NK-92 (cell line): ENCODE results near the gene RAB5A.
"Not testable (repeated sequence)": the region's sequence is repeated elsewhere in the genome, so short reads cannot be mapped to it uniquely, and the experiment has no call there.

Experiments
- DNase-seq: peaks from one replicate; lab custom pipeline; 2025; ENCODE audit not compliant: unreplicated experiment; lab: John Stamatoyannopoulos, UW

RAB5A gene

DNA sequence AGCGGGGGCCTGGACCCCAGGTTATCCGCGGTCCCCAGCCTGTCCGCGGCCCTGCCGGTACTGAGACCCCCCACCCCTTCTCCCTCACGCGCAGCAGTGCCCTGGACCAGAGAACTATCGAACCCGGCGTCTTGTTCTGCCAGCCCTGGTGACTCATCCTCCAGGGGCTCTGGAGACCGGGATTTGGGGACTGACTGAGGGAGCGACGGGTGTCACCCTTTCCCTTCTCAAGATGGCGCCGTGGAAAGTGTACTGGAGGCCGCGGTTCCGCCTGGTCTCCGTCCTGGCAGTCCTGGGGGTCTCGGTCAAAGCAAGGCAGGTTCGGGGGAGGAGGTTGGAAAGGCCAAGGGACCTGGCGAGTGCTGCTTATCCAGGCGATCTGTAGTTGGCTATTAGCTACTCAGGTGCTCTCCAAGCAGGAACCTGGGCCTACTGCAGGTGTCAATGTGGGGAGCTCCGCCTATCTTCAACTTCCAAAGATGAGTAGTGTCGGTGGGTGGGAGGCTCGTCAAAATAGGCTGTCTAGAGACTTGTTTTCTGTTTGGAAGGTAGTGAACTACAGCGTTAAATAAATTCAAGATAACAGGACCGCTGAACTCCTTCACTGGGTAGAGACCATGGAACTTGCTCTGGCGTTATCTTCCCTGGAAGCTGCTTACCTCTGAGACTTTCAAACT is 790 bp downstream of the RAB5A start:
- DNase-seq = no peak

DNA sequence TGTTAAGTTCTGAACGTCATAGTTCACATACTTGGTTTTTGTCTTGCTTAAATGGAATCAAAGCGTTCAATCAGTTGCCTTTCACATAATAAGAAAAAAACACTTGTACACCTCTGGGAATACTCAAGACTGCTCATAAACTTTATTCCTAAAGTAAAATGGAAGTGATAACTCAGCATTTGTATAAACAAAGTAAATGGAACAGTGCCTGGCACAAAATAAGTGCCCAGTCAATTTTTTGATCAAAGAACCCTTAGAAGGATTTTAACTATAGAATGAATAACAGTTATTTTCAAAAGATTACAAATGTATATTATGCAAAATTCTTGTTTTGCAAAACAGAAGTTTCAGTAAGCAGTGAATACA is 1.3 kb downstream of the RAB5A start:
- no peak for DNase-seq

DNA sequence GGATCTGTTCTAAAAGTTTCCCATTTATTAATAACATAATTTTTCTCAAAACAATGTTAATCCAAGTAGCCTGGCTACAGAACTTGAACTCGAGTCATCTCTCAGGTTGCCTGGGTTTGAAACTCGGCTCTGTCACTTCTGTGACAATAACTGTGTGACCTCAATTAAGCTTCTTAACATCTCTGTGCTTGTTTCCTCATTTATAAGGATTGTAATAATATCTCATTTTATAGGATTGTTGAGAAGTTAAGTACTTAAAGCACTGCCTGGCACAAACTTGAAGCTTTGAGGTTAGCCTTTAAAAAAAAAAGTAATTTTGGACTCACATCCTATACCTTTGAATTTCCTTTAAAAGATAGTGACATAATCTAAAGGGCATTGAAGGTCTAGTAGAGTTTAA is 3.4 kb downstream of the RAB5A start:
- DNase-seq = no peak

DNA sequence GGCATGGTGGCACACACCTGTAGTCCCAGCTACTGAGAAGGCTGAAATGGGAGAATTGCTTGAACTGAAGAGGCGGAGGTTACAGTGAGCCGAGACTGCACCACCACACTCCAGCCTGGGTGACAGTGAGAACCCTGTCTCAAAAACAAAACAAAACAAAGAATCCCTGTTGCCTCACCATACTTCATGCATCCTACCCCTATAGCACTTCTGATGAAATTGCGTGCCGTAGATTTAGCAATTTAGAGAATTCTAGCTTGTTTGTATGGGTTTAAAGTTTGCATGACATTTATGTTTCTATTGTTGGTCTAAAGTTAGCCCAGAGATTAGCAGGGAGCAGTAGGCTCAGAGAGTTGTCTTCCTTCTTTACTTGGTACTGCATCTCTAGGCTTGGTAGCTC is 7.8 kb downstream of the RAB5A start:
- no peak for DNase-seq

DNA sequence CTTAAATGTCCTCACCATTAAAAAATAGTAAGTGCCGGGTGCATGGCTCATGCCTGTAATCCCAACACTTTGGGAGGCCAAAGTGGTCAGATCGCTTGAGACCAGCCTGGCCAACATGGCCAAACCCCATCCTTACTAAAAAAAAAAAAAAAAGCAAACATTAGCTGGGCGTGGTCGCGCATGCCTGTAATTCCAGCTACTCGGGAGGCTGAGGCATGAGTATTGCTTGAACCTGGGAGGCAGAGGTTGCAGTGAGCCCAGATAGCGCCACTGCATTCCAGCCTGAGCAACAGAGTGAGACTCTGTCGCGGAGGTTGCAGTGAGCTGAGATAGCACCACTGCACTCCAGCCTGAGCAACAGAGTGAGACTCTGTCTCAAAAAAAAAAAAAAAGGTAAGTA is 10.5 kb downstream of the RAB5A start:
- not testable (repeated sequence) for DNase-seq

DNA sequence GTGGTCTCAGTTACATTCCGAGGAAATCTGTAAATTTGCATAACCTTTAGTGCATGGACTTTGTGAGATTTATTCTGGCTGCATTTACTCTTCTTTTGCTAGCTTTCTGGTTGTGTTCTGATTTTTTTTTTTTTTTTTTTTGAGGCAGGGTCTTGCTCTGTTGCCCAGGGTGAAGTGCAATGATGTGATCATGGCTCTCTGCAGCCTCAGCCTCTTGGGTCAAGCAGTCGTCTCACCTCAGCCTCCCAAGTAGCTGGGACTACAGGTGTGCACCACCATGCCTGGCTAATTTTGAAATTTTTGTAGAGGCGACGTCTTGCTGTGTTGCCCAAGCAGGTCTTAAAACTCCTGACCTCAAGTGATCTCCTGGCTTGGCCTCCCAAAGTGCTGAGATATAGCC is 12.6 kb downstream of the RAB5A start:
- DNase-seq = no peak

DNA sequence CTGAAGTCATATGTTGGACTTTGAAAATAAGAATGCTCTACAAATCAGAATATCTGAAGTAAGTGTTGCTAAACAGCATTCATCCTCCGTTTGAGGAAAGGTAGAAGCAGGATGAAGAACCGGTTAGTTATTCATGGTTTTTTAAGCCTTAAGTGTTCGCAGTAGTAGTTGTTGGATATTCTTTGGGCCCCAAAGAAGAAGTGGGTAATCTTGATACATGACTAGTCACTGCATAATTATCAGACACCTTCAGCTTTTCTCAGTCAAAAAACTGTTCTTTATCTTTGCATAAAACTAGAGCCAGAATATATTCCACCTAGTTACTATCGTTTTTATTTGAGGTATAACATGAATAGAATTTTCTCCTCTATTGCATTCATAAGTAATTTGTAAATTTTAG is 13.8 kb downstream of the RAB5A start:
- no peak for DNase-seq

DNA sequence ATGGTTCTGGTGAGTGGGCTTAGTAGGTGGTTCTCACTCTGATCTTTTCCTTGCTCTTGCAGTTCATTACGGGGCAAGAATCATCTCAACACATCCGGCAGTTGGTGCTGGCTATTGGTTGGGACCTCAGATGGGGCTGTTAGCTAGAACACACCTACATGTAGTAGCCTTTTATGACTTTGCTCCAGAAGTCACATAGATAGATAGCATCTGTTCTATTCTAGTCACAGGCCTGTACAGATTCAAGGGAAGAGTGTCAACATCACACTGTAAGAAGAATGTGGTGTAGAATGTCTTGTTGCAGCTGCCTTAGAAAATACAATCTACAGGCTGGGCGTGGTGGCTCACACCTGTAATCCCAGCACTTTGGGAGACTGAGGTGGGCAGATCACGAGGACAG is 15.1 kb downstream of the RAB5A start:
- no peak for DNase-seq

DNA sequence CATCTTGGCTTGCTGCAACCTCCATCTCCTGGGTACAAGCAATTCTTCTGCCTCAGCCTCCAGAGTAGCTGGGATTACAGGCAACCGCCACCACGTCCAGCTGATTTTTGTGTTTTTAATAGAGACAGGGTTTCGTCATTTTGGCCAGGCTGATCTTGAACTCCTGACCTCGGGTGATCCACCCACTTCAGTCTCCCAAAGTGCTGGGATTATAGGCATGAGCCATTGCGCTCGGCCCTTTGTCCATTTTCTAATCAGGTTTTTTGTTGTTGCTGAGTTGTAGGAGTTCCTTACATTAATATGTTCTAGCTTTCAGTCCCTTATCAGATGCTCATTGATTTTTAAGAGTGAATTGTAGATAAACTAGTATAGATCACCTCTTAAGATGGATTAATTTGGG is 20.3 kb downstream of the RAB5A start:
- DNase-seq = no peak

DNA sequence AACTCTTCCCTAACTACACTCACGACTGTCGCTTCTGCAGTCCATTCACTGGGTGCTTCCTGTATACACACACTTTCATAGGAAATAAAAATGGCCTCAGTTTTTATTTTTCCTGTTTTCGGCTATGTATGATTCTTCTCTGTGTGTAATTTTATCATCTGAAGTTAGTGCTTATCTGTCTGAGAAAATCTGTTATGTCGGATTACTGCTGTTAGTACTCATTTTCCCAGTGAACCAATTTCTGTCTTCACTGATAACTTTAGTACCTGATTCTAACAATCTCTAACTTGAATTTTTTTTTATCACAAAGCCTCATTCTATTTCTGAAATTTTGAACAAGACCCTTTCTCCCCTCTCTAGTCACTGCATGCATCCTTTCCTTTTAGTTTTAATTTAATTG is 20.9 kb downstream of the RAB5A start:
- DNase-seq = no peak

DNA sequence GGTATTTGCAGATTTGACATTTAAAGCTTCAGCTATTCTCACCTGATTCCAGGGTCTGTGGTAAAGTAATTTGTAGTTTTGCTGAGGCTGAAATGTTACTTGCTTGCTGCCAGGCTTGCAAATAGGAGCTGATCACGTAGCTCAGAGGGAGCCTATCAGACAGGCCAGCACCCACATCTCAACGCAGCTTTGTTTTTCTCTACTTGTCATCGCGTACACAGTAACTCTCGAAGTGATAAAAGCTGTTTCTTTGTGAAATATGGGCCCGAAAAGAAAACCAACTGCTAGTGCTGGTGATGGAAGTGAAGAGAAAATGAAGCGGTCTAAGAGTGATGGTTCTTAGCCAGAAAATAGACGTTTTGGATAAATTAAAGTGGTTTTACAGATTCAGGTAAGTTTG is 23.4 kb downstream of the RAB5A start:
- DNase-seq = no peak

DNA sequence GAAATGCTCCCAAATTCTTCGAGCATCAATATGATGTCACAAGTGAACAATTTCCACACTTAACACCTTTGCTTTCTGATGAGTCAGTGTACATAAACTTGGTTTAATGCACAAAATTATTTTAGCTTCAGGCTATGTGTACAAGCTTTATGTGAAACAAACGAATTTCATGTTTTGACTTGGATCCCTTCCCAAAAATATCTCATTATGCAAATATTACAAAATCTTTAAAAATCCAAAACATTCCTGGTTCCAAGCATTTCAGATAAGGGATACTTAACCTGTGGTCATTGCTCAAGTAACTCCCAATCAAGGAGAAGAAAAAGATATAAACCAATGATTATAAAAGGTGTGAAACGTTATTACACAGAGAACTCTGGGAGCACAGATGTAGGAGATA is 25.2 kb downstream of the RAB5A start:
- DNase-seq = no peak

DNA sequence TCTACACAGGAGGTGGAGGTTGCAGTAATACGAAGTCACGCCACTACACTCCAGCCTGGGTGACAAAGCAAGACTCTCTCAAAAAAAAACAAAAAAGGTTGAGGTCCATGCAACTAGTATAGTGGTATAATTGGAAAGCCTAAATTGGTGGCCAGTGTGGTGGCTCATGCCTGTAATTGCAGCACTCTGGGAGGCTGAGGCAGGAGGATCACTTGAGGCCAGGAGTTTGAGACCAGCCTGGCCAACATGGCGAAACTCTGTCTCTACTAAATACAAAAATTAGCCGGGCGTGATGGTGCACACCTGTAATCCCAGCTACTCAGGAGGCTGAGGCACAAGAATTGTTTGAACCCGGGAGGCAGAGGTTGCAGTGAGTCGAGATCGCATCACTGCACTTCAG is 42.0 kb downstream of the RAB5A start:
- DNase-seq = not testable (repeated sequence)

DNA sequence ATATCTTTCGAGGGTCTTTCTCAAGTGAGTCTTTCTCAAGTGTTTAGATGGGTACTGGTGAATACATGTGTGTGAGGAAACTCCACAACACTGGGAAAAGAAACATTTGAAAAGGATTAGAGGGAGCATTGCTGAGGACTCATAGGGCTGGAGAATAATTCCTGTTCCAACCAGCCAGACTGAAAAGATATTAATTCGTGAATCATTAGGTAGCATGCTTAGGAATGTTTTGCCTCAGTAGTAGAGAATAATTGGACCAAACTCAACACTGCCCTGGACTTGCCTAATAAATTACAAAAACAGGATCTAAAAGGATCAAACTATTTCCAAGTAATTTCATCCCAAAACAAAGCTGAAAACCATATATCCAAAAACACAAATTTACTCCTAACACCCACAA is 47.9 kb downstream of the RAB5A start:
- DNase-seq = no peak

DNA sequence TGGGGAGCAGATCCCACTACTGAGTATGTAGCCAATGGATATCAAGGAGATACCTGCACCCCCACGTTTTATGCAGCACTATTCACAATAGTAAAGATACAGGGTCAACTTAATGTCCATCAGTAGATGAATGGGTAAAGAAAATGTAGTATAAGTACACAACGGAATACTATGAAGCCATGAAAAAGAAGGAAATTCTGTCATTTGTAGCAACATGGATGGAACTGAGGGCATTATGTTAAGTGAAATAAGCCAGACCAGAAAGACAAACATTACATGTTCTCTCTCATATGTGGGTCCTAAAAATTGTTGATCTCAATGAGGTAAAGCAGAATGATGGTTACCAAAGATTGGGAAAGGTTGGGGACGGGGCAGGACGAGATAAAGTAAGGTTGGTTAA is 50.6 kb downstream of the RAB5A start:
- DNase-seq = no peak

DNA sequence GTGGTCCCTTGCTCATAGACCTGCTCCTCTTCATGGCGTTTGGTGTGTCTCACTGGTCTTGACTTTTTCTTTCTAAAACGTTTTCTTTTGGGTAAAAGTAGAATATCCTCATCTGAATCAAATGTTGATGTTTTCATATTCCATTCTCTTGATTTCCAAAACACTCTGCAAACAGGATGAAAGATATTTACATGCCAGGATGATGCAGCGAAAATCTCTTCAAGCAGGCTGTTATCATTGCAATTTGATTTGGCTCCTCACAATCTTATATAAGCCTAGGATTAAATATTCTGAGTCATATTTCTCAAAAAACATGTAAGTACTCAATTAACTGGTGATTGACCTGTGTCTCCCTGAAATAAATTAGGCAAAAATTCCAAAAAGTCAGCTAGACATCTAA is 55.0 kb downstream of the RAB5A start:
- DNase-seq = no peak

DNA sequence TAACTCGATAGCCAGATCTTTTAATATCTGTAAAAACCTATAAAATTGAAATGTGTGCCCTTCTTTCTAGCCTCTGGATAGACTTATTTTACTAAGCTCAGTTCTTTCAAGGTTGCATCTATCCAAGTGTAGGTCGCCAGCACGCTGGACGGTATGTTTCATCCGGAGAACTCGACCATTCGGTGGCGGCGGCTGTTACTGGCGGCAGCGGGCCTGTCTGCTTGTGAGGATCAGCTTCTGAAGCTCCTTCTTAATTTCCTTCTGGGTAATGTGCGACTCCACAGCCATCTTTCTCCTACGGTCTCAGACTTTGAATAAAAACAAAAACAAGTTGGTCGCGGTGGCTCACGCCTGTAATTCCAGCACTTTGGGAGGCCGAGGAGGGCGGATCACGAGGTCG is 61.1 kb downstream of the RAB5A start:
- no peak for DNase-seq

DNA sequence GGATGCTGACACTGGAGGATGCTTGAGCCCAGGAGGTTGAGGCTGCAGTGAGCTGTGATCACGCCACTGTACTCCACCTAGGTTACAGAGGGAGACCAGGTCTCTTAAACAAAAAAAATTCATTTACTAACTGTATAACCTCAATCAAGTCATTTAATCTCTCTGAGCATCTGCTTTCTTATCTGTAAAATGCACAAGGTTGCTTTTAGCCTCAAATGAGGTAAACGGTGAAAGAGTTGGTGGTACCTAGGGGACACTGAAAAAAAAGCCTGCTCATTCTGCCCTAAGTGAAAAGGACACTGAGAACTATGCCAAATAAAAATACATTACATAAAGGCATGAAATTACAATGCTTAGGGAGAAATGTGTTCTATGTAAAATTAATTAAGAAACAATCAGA is 61.7 kb downstream of the RAB5A start:
- no peak for DNase-seq

DNA sequence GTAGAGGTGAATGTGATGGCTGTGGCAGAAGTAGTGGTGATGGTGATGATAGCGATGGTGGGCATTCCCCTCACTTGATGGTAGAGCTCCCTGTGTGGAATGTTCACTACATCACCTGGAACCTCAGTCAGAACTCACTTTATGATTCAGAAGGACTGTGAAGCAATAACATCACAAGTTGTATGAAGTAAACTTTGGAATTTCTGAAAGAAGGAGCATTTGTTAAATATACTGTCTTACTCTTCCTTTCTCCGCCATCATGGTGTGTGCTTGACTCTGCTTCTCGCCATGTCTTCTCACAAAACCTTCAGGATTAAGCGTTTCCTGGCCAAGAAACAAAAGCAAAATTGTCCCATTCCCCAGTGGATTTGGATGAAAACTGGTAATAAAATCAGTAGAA is 65.3 kb downstream of the RAB5A start, which contains the start of gene PP2D1:
Gene PP2D1 (minus strand): TSS at position 101 of the 400 bp plus-strand sequence. CDS start 192 bp downstream, outside the sequence.
- no peak for DNase-seq

DNA sequence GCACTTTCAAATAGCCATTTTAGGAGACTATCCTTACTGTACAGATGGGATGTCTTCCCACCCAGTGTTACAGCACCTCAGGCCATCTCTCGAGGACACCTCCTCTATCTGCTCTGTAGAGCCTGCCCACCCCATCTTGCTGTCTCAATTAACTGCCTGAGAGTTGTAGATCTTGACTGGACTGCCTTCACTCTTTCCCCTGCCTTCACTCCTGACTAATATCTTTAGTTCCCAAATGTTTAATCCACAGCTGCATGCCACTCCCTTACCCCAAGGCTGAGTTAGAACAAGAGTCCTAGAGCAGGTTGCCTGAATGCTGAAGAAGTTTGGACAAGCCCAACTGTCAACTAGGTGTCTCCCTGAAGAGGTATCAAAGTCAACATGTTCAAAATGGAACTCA is 66.5 kb downstream of the RAB5A start:
- no peak for DNase-seq

DNA sequence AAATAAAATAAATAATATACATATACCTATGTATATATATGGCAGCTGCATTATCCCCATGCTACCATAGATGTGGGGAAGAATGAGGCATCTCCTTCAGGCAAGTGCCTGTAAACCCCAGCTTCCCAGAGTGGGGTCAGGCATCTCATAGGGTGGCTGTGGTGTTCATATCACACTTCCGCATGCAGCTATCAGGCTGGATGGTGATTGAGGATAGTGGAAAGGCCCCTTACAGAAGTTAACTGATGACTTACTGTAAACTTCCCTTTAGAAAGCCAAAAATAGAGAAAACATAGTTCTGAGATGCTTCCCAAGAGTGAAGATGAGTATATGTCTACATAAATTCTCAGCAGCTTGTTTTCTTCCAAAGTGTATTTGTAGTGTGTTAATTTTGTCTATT is 68.6 kb downstream of the RAB5A start:
- DNase-seq = no peak

DNA sequence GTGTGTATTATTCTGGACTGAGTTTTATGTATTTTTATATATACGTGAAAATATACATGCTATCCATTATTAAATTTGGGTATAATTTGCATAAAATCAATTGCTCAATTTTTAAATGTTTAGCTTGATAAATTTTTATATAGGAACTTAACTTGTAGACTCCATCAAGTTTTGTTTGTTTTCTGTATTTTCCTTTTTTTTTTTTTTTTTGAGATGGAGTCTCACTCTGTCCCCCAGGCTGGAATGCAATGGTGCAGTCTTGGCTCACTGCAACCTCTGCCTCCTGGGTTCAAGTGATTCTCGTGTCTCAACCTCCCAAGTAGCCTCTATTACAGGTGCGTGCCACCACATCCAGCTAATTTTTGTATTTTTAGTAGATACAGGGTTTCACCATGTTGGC is 69.2 kb downstream of the RAB5A start:
- DNase-seq = not testable (repeated sequence)

DNA sequence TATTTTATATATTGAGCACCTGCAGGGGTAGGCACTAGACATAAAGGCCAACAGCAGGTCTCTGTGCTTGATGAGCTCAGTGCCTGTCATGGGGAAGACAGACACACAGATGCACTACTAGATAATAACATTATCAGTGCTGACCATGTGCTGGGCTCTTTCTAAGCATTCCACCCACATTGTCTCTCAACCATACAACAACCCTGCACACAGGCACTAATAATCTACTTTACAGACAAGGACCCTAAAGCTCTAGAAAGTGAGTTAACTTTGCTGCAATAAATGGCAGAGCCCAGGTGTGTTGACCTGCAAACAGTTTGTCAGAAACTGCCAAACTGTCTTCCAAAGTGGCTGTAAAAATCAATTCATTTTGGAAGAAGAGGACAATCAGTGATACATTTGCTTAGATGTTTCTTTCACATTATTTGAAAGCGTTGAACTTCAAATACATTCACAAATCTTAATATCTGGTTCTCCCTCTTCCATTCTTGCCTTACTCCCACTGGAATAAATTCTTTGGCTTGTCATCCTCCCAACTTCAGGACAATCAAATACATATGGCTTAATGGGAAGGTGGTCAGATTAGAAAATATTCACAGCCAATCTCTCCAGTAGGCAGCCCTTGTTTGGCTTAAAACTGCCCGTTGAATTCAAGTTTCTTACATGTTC is 76.2 kb downstream of the RAB5A start:
- no peak for DNase-seq
